Fibroblast of skin of back (primary cell): ENCODE results near the gene GAL.

ENCODE experiments used
- DNase-seq: peaks from one replicate; pipeline ENCODE4 v3.0.0-alpha.2; 2013

GAL gene

GRCh38 chr11:68714060-68714856 lies 29.9 kb downstream of the GAL start:
- DNase-seq, result no peak

GRCh38 chr11:68715456-68716122 lies 31.2 kb downstream of the GAL start:
- DNase-seq, result no peak

- DNase-seq, result no peak
These were observed 36.7 kb downstream of the GAL start for GRCh38 chr11:68721075-68721474.

- no peak for DNase-seq
These were observed 37.8 kb downstream of the GAL start for GRCh38 chr11:68722143-68722542.

GRCh38 chr11:68724293-68724692 lies 39.9 kb downstream of the GAL start:
- no peak for DNase-seq

- no peak for DNase-seq
These were observed 43.4 kb downstream of the GAL start for GRCh38 chr11:68727783-68728182.

GRCh38 chr11:68734111-68734510 lies 49.8 kb downstream of the GAL start:
- no peak for DNase-seq

- no peak for DNase-seq
These were observed 50.8 kb downstream of the GAL start for GRCh38 chr11:68735125-68735524.

- DNase-seq, result no peak
These were observed 51.3 kb downstream of the GAL start for GRCh38 chr11:68735646-68736045.
